DMS53 treated with DMSO at 0.1 percent for 48 hours (cell line): Measurements from ENCODE around the gene GGA1.

ENCODE experiments used
- DNase-seq: peaks from one replicate; lab custom pipeline; 2025; ENCODE audit not compliant: unreplicated experiment; lab: John Stamatoyannopoulos, UW

GGA1 gene

GRCh38 chr22:37627545-37627944 lies 18.9 kb downstream of the GGA1 start:
- DNase-seq: no peak

- DNase-seq: no peak
Observed at GRCh38 chr22:37628830-37629229, 20.2 kb downstream of the GGA1 start.

- DNase-seq: no peak
Observed at GRCh38 chr22:37629928-37630327, 21.3 kb downstream of the GGA1 start.

- no peak for DNase-seq
Observed at GRCh38 chr22:37630839-37631435, 22.3 kb downstream of the GGA1 start.

- DNase-seq: no peak
Observed at GRCh38 chr22:37631448-37632173, 23.0 kb downstream of the GGA1 start.

GRCh38 chr22:37632174-37633088 lies 23.8 kb downstream of the GGA1 start:
- no peak for DNase-seq

GRCh38 chr22:37633089-37633624 lies 24.5 kb downstream of the GGA1 start:
- no peak for DNase-seq

- no peak for DNase-seq
Observed at GRCh38 chr22:37633625-37634416, 25.2 kb downstream of the GGA1 start.

- no peak for DNase-seq
Observed at GRCh38 chr22:37634417-37634924, 25.8 kb downstream of the GGA1 start.

- no peak for DNase-seq
Observed at GRCh38 chr22:37635157-37635556, 26.5 kb downstream of the GGA1 start.

GRCh38 chr22:37636186-37636948 lies 27.7 kb downstream of the GGA1 start:
- no peak for DNase-seq

- no peak for DNase-seq
Observed at GRCh38 chr22:37636949-37637273, 28.3 kb downstream of the GGA1 start.

GRCh38 chr22:37638391-37639069 lies 29.9 kb downstream of the GGA1 start:
- DNase-seq: no peak

- no peak for DNase-seq
Observed at GRCh38 chr22:37639070-37639760, 30.6 kb downstream of the GGA1 start, which contains the start of gene SH3BP1. Gene SH3BP1, plus strand, starts transcription at chr22:37639669. Its CDS starts 119 bp downstream, at chr22:37639788.

- no peak for DNase-seq
Observed at GRCh38 chr22:37639771-37640590, 31.3 kb downstream of the GGA1 start.

GRCh38 chr22:37640591-37641560 lies 32.2 kb downstream of the GGA1 start:
- DNase-seq: no peak

GRCh38 chr22:37641561-37641949 lies 32.9 kb downstream of the GGA1 start:
- no peak for DNase-seq
